SU-DHL-6 (cell line): ENCODE data around the gene TRA2B.

Experiments used
- EZH2phosphoT487 ChIP-seq: fragments of 200-600 bp; sonication (generic), shearing (Covaris generic); conservative IDR thresholded peaks from 2 replicates; pipeline ENCODE4 v1.6.1; 2018; ENCODE audit warnings: mild to moderate bottlenecking, antibody characterized with exemption, low read length, moderate library complexity, mixed read lengths
- TF ChIP-seq, protein P1 (sequence below): fragments of 200-600 bp; sonication (generic); IDR thresholded peaks from one replicate; pipeline ENCODE4 v1.5.1; 2017; ENCODE audit warnings: antibody characterized with exemption, mild to moderate bottlenecking, low read length, moderate library complexity; ENCODE audit not compliant: insufficient read depth, poor library complexity, severe bottlenecking

- TF ChIP-seq, protein P1, sequence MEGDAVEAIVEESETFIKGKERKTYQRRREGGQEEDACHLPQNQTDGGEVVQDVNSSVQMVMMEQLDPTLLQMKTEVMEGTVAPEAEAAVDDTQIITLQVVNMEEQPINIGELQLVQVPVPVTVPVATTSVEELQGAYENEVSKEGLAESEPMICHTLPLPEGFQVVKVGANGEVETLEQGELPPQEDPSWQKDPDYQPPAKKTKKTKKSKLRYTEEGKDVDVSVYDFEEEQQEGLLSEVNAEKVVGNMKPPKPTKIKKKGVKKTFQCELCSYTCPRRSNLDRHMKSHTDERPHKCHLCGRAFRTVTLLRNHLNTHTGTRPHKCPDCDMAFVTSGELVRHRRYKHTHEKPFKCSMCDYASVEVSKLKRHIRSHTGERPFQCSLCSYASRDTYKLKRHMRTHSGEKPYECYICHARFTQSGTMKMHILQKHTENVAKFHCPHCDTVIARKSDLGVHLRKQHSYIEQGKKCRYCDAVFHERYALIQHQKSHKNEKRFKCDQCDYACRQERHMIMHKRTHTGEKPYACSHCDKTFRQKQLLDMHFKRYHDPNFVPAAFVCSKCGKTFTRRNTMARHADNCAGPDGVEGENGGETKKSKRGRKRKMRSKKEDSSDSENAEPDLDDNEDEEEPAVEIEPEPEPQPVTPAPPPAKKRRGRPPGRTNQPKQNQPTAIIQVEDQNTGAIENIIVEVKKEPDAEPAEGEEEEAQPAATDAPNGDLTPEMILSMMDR, result no peak
- no peak for TF ChIP-seq EZH2phosphoT487
Measured at GRCh38 chr3:185936273-185936629, 1.6 kb downstream of the TRA2B start.
